Putamen (tissue), 1 donor: ENCODE results near the gene KRTAP4-12.
"Not testable (repeated sequence)": the region's sequence is repeated elsewhere in the genome, so short reads cannot be mapped to it uniquely, and the experiment has no call there.

Experiments used
- DNase-seq: peaks from one replicate; pipeline ENCODE4 v3.0.0-alpha.2; 2016; ENCODE audit warnings: low spot score

The KRTAP4-12 gene

DNA sequence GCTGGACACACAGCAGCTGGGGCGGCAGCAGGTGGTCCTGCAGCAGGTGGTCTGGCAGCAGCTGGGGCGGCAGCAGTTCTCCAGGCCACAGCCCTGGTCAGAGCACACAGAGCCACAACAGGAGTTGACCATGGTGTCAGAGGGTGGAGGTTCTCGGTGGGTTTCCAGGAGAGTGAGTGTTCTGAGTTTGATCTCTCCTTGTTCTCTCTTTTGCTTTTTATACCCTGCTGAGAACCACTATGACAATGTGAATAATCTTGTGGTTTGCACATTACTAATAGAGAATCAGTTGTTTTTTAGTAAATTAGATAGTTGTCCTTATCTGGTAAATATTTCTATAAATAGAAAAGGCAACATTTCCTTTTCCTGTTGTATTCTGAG, at the start of gene KRTAP4-12:
TSS of gene KRTAP4-12 (minus strand) at position 192 of the 381 bp plus-strand sequence. CDS start at position 132, 60 bp downstream.
- not testable (repeated sequence) for DNase-seq

DNA sequence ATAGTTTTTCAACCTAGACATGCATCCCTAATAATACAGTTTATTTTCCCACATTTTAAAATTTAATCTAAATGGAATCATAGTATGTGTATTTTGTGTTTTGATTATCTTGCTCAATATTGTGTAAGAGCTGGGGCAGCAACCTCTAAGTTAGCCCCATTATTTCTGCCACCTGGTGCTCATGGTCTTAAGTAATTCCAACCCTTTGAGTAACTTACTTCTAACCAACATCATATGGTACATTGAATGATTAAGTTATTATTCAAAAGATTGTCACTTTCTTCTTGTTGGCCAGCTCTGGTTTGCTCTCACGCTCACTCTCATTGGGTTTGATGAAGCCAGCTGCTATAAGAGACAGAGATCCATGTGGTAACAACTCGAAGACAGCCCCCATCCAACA, 47.9 kb upstream of the KRTAP4-12 start:
- no peak for DNase-seq

DNA sequence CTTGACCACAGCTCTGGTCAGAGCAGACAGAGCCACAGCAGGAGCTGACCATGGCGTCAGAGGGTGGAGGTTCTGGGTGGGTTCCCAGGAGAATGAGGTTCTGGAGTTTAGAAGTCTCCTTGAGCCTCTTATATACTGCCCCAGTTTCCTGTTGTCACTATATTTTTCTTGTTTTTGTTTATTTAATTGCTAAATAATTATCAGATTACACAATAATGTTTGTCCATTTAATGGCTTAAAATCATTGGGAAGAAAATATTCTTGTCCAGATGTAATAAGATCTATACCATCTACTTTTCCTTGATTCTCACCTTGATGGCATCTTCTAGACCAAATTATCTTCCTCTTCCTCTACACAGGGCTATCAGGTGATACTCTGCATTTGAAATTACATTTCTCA, 44.1 kb upstream of the KRTAP4-12 start, which contains the start of gene KRTAP4-3:
TSS of gene KRTAP4-3 (minus strand) at position 101 of the 400 bp plus-strand sequence. CDS start at position 52, 49 bp downstream.
- no peak for DNase-seq

DNA sequence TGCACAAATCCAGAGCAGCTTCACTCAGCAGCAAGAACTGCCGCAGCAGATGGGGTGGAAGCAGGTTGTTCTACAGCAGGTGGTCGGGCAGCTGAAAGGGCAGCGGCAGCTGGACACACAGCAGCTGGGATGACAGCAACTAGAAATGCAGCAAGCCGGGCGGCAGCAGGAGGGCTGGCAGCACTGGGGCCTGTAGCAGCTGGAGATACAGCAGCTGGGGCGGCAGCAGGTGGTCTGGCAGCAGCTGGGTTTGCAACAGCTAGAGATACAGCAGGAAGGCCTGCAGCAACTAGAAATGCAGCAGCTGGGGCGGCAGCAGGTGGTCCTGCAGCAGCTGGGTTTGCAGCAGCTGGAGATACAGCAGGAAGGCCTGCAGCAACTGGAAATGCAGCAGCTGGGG, 43.6 kb upstream of the KRTAP4-12 start:
- DNase-seq, result no peak

DNA sequence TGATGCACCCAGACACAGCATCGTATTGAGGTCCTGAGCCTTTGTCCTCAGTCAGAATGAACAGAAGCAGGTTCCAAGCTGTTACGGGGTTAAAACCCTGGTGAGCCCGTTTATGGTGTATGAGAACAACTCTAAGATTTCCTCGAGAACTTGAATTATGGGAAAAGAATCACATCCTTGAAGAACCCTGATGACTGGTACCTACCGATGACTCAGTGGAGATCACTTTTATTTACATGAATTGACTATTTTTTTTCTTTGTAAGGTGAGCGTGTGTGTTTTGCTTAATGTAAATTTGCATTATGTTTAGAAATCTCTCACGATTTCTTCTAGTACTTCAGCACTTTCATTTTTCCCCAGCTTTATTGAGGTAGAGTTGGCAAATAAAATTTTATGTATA, 39.8 kb upstream of the KRTAP4-12 start:
- no peak for DNase-seq

DNA sequence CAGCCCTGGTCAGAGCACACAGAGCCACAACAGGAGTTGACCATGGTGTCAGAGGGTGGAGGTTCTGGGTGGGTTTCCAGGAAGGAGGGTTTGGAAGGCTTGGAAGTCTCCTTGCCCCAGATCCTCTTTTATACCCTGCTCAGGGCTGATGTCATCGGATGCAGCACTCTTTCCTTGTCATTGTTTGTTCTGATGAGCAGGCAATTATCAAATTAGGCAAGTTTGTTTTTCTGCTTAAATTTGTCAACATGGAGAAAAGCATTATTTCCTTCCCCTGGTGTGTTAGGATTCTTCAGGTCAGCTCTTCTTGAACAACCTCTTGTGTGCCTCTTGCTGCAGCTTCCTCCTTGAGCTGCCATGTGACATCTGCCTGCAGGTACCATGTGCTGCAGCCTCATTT, 36.7 kb upstream of the KRTAP4-12 start, which contains the start of gene KRTAP4-4:
TSS of gene KRTAP4-4 (minus strand) at position 101 of the 400 bp plus-strand sequence. CDS start at position 44, 57 bp downstream.
- no peak for DNase-seq

DNA sequence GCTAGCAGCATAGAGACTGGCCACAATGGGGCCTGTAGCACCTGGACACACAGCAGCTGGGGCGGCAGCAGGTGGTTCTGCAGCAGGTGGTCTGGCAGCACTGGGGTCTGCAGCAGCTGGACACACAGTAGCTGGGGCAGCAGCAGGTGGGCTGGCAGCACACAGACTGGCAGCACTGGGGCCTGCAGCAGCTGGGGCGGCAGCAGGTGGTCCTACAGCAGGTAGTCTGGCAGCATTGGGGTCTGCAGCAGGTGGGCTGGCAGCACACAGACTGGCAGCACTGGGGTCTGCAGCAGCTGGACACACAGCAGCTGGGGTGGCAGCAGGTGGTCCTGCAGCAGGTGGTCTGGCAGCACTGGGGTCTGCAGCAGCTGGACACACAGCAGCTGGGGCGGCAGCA, 36.2 kb upstream of the KRTAP4-12 start:
- DNase-seq, result not testable (repeated sequence)

DNA sequence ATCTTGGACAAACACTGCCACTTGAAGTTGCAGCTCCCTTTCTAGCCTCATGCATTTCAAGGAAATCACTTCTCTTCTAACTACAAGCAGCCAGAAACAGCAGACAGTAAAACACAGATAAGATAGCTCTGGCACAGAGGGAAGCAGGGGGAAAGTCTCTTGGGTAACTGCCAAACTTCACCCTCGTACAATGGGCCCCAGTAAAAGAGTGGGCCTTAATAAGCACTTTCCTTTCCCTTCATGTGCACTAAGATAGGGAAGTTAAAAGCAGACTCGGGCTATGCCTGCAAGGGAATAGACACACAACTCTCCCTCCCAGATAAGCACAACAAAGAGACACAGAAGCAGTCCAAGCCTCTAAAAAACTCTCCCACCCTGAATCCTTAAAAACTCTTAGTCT, 29.9 kb upstream of the KRTAP4-12 start:
- peak; percentile 11 for DNase-seq

DNA sequence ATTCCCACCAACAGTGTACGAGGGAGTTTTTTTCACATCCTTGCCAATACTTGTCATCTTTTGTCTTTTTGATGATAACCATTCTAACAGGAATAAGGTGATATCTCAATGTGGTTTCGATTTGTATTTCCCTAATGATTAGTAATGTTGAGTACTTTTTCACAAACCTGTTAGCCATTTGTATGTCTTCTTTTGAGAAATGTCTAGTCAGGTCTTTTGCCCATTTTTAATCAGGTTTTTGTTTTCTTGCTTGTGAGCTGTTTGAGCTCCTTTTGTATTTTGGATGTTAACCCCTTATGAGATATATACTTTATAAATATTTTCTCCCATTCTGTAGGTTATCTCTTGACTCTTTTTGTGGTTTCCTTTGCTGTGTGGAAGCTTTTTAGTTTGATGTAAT, 27.5 kb upstream of the KRTAP4-12 start:
- DNase-seq, result no peak

DNA sequence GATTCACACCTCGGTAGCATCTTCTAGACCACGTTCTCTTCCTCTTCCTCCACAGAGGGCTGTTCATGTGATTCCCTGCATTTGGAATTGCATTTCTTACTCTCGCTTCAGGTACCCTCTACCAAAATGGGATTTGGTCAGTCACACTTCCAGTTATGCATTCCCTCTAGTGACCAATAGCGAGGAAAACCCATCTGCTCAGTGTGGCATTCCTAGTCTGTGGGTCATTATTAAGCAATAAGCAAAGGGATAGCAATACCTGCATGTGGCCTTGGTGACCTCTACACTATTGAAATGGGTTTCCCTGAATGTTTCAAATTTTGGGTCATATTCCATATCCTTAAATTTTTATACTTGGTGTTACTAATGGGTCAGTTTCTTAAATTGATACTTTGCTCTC, 26.0 kb upstream of the KRTAP4-12 start:
- no peak for DNase-seq

DNA sequence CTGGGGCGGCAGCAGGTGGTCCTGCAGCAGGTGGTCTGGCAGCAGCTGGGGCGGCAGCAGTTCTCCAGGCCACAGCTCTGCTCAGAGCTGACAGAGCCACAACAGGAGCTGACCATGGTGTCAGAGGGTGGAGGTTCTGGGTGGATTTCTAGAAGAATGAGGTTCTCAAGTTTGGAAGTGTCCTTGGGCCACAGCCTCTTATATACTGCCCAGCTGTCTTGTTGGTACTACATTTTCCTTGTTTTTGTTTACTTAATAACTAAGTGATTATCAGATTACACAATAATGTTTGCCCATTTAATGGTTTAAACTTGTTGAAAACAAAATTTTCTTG, 25.6 kb upstream of the KRTAP4-12 start, which contains the start of gene KRTAP4-5:
TSS of gene KRTAP4-5 (minus strand) at position 174 of the 334 bp plus-strand sequence. CDS start at position 116, 58 bp downstream.
- no peak for DNase-seq

DNA sequence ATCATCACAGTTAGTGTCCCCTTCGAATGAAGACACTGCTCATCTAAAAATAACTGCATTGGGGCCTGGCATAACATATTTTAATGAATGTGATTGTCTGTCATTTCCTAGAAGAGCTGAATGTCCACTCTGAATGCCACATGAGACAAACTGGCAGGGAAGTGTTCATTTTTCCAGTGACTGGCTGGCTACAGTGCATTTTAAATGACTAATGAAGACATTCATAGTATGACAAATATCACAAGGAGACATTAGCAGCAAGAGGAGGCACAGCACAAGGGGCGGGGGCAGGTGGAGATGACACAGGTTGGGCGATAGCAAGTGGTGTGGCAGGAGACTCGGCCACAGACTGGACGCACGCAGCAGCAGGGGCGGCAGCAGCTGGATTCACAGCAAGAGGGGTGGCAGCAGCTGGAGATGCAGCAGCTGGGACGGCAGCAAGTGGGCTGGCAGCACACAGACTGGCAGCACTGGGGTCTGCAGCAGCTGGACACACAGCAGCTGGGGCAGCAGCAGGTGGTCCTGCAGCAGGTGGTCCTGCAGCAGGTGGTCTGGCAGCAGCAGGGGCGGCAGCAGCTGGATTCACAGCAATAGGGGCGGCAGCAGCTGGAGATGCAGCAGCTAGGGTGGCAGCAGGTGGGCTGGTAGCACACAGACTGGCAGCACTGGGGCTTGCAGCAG, 25.1 kb upstream of the KRTAP4-12 start:
- DNase-seq, result not testable (repeated sequence)

DNA sequence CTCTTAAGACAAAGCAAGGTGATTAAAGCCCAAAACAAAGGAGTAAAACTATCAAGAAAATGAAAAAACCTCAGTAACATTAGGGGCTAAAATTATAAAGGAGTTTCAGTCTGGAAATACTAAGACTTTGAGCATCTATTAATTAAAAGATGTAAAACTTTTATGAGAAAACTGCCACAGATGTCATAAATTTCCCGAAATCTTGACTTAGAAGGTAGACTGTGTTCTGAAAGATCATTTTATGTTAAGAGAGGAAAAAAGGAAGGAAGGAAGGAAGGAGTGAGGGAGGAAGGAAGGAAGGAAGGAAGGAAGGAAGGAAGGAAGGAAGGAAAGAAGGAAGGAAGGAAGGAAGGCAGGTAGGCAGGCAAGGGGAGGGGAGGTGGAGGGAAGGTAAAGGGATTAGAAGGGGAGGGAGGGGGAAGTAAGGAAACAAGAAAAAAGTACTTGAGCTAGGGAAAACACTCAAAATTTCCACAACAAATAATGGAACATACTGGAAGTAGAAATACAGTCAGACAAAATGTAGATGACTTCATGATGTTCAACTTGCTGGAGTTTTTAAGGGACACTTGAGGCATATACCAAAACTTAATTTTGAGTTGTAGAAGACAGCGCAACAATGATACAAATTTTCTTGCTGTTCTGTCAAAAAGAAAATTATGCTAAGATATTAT, 23.7 kb upstream of the KRTAP4-12 start:
- no peak for DNase-seq

DNA sequence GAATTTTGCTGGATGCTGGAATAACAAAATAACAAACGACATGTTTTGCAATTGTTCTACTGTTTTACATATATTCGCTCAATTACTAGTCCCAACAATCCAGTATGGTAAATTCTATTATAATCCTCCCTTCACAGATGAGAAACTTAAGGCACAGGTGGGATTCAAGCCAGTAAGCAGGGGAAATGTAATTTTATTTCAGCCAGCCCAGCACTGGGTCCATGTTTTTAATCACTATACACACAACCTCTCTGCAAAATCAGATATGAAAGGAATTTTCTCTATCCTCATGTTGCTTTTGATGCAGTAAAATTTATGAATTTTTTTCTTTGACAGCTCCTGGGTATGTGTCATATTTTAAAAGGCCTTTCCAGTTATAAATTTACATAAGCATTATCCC, 21.3 kb upstream of the KRTAP4-12 start:
- no peak for DNase-seq

DNA sequence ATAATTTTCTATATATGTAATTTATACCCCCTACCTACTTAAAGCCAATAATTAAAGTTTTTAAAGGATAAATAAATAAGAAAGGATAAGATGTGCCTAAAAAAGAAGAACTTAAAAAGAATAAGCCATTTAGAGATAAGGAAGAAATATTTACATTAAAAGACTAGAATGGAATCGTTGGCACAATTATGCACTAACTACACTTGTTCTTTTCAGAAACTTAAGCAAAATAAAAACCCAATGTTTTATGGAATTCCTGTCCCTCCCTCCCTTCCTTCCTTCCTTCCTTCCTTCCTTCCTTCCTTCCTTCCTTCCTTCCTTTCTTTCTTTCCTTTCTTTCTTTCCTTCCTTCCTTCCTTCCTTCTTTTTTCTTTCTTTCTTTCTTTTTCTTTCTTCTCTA, 20.9 kb upstream of the KRTAP4-12 start:
- DNase-seq, result no peak

DNA sequence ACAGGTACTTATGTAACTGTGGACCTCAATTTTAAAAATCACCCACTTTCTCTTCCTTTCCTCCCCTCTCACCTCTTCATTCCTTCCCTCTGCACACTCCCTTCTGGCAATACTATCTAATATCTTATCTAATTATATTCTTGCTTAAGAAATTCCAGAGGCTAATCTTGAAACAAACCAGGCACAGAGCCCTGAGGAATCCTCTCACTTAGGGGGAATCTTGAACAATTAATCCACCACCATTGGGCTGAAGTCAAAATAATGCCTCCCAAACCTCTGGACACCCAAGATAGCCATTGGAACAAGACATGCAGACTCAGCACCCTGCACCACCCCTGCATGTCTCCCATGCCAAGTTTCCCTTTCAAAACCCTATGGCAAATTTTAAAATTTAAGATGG, 17.4 kb upstream of the KRTAP4-12 start:
- no peak for DNase-seq

DNA sequence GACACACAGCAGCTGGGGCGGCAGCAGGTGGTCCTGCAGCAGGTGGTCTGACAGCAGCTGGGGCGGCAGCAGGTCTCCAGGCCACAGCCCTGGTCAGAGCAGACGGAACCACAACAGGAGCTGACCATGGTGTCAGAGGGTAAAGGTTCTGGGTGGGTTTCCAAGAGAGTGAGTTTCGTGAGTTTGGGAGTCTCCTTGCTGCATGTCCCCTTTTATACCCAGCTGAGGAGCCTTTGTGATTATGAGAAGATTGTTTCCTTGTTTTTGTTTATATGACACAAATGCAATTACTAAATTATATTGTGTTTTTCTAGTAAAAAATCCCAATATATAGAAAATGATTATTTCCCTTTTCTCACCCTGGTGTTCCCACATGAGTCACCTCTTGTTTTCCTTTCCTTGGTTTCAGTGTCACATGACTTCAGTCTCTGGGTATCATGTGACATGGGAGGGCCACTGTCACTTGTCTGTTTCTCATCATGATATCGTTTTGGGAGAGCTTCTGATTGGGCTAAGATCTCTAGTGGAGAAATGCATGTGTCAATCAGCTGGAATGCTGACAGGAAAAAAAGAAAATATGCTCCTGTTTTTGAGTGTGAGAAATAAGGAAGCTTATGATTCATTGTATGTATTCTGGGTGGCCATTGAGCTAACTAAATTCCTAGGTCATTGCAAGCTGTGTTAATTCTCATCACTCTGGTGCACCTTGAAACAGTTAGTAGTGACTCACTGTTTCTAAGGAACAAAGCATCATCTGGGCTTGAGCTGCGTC, 16.6 kb upstream of the KRTAP4-12 start, which contains the start of gene KRTAP4-6:
TSS of gene KRTAP4-6 (minus strand) at position 185 of the 772 bp plus-strand sequence. CDS start at position 128, 57 bp downstream.
- no peak for DNase-seq

DNA sequence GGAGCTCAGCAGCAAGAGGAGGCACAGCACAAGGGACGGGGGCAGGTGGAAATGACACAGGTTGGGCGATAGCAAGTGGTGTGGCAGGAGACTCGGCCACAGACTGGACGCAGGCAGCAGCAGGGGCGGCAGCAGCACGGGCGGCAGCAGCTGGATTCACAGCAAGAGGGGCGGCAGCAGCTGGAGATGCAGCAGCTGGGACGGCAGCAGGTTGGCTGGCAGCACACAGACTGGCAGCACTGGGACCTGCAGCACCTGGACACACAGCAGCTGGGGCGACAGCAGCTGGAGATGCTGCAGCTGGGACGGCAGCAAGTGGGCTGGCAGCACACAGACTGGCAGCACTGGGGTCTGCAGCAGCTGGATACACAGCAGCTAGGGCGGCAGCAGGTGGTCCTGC, 15.9 kb upstream of the KRTAP4-12 start:
- DNase-seq, result not testable (repeated sequence)

DNA sequence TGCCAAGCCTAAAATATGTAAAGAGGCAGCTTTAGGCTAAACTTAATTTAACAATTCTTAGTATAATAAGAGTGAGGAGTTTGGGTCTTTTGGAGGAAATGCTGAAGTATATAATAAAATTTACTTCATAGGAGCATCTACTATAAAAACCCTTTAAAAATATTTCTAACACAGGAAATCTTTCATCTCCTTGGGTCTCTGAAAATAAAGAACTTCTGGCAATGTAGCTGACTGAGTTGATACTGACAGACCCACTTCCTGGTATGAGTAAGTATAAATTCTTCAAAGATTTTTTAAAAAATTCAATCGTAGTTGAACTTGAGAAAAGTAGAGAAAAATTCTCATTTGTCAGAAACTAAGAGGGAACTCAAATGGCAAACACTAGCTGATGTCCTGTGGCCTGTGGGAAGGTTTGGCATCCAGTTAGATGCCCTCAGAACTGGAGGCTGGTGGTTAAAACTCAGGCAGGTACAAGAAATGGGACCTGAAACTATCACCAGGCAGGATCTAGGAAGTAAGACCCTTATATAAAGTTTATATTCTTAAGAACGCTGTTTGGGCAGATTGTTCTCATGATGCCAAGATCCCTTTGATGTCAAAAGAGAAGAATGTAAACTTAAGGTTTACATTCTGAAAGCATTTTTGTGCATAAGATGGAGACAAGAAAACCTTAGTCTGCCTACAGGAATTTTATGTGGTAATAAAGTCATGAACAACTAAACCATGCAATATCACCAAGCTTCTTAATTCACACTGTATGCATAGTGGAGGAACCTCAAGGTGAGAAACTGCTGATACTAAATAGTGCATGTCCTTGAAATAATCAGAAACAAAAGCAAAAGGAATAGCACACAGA, 10.1 kb upstream of the KRTAP4-12 start:
- no peak for DNase-seq

DNA sequence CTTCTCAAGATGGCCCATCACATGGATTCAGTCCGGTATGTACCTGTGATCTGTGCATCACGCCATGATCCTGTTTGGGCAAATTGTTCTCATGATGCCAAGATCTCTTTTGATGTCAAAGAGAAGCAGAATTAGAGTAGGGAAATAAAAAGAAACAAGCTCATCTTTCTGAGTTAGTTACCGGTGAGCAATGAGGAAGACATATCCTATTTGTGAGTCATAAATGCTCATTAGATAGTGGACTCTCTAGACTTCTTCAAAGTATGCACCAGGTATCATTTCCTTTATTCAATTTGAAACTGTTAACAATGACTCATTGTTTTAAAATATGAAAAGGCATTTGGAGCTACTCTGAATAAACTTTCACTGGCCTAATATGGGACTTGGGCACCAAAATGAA, 8.0 kb upstream of the KRTAP4-12 start:
- DNase-seq, result no peak

DNA sequence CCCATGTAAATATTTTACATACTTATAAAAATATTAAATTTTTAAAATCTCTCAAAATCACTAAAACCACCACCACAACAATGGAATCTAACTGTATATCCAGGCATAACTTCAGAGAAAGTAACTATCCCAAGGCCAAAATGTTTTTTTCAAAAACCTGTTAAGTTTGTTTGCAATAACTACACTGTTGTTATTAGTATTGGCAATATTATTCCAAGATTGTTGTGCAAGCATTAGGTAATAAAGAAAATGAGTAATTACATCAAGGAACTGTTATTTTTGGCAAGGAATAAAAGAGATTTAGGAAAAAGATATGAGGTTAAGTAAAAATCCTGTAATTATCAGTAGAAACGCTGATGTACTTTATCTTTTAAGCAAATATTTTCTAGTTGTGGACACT, 3.4 kb upstream of the KRTAP4-12 start:
- DNase-seq, result no peak

DNA sequence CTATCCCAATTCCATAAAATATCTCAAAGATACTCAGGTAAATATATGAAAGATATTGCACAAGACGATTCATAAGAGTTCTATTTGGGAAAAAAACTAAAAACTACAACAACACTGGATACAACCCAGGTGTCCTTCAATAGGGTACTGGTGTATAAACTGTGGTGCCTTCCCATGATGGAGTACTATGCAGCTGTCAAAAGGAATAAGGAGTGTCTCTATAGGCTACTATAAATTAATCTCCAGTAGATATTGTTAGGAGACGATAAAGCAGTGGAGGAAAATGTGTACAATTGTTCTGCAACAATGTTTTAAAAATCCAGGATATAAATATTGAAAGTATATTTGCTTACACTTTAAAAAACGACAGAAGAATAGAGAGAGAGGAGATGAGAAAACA, 2.4 kb upstream of the KRTAP4-12 start:
- DNase-seq, result no peak
